Suprapubic skin (tissue), 4 donors: ENCODE measurements around the gene GOSR1.

Experiments
- CTCF ChIP-seq, 2 donors: fragments of 200-600 bp in 1 of 2; fragments of 450-650 bp in 1 of 2; sonication (generic) in 1 of 2; IDR thresholded peaks; one replicate each; pipeline ENCODE4 v1.5.1; 2016 to 2019; ENCODE audit warnings: antibody characterized with exemption in 2 of 2, mild to moderate bottlenecking in 1 of 2, moderate library complexity in 1 of 2
- EP300 ChIP-seq: sonication (generic); formaldehyde crosslinking; IDR thresholded peaks from one replicate; pipeline ENCODE4 v1.6.1; 2017; ENCODE audit warnings: antibody characterized with exemption
- POLR2AphosphoS5 ChIP-seq, 3 donors: sonication (generic); formaldehyde crosslinking; IDR thresholded peaks; one replicate each; pipeline ENCODE4 v1.6.1; 2017; ENCODE audit warnings: antibody characterized with exemption in 3 of 3

DNA sequence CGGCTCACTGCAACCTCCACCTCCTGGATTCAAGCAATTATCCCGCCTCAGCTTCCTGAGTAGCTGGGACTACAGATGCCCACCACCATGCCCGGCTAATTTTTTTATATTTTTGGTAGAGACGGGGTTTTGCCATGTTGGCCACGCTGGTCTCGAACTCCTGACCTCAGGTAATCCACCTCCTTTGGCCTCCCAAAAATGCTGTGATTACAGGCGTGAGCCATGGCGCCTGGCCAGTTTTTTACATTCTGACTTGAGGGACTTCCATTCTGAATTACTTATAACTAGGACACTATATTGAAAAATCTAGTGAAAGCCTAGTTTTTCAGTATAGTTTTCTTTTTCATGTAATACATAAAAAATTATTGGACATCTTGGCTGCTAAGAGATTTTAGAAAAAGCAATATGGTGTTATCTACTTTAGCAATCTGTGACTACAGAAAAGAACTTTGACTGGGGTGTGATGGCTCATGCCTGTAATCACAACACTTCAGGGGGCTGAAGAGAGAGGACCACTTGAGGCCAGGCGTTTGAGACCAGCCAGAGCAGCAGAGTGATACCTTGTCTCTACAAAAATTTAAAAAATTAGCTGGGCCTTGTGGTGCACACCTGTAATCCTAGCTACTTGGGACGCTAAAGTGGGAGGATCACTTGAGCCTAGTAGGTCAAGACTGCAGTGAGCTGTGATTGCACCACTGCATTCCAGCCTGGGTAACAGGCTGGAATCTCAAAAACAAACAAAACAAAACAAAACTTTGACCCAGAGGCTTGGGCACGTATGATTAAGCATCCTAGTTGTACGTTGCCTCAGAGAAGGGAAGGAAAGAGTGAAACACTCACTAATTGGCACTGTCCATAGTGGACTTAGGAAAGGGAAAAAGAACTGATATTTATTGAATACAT is 26.8 kb upstream of the GOSR1 start:
- TF ChIP-seq EP300 (no peak), CTCF (IDR thresholded peaks at IDR 0.05) (no peak), POLR2AphosphoS5 (IDR thresholded peaks at IDR 0.05) (no peak)
